Endothelial cell of umbilical vein (primary cell): ENCODE data around the gene STAB2. TPM values are rescaled to one million over a fixed set of nuclear protein-coding genes. Genes with fewer than 3 reads are reported as not detected.

Experiments used
- BruUV-seq: library from RNA; stranded (reverse); fragments of 400-500 nt; replicated peaks from 2 replicates; lab custom pipeline; 2021; lab: Mats Ljungman, UMichigan
- CTCF ChIA-PET: fragments of 300-600, 350-600 bp; sonication (Branson Sonifier 250); formaldehyde crosslinking; loops from one replicate; lab custom pipeline; 2021; ENCODE audit warnings: antibody characterized with exemption, inconsistent platforms; lab: Charles Lee
- POLR2A ChIA-PET: fragments of 300-600, 350-600 bp; sonication (Branson Sonifier 250); formaldehyde crosslinking; loops from one replicate; lab custom pipeline; 2021; ENCODE audit warnings: antibody characterized with exemption, inconsistent platforms; lab: Charles Lee
- DNase-seq: peaks from one replicate; pipeline ENCODE4 v3.0.0-alpha.2; 2011; ENCODE audit warnings: low read depth, low spot score
- FAIRE-seq: peaks from 2 replicates; lab custom pipeline; 2011; peaks lifted over from hg19 to GRCh38; lab: Jason Lieb, UNC
- H2AFZ ChIP-seq: 2 replicates; pipeline ENCODE4 v1.6.0; 2012; ENCODE audit warnings: low read depth, low read length, control low read depth, inconsistent platforms
- H3K27ac ChIP-seq: 2 replicates; pipeline ENCODE4 v1.5.1; 2011; ENCODE audit warnings: low read depth, mild to moderate bottlenecking, control low read depth, low read length, moderate library complexity; ENCODE audit not compliant: insufficient read depth
- H3K27me3 ChIP-seq, 2 experiments: 2 replicates each; pipeline versions ENCODE4 v1.6.0 to v1.6.1; 2011; ENCODE audit warnings: low read length in 2 of 2, mixed read lengths in 1 of 2; ENCODE audit not compliant: control insufficient read depth in 2 of 2, insufficient read depth in 2 of 2
- H3K36me3 ChIP-seq, 2 experiments: 2 replicates in 1 of 2; 3 replicates in 1 of 2; pipeline ENCODE4 v1.5.1; 2011; ENCODE audit warnings: low read length in 2 of 2, mild to moderate bottlenecking in 1 of 2, moderate library complexity in 1 of 2; ENCODE audit not compliant: control insufficient read depth in 2 of 2, insufficient read depth in 2 of 2; ENCODE audit errors: extremely low read depth in 1 of 2
- H3K4me1 ChIP-seq: 3 replicates; pipeline ENCODE4 v1.5.1; 2011; ENCODE audit warnings: mild to moderate bottlenecking, low read length; ENCODE audit not compliant: control insufficient read depth, insufficient read depth; ENCODE audit errors: extremely low read depth
- H3K4me2 ChIP-seq: 2 replicates; pipeline ENCODE4 v1.6.1; 2011; ENCODE audit warnings: low read length, control low read depth, mixed read lengths; ENCODE audit not compliant: insufficient read depth
- H3K4me3 ChIP-seq, 3 experiments: fragments of 200-600 bp in 1 of 3; sonication (generic), shearing (Covaris generic) in 1 of 3; replicated peaks in 1 of 3; 2 replicates each; pipeline ENCODE4 v1.5.1; 2011 to 2016; ENCODE audit warnings: control low read depth in 3 of 3, low read length in 3 of 3, mild to moderate bottlenecking in 2 of 3, inconsistent platforms in 1 of 3, low read depth in 1 of 3, moderate library complexity in 1 of 3; ENCODE audit not compliant: insufficient read depth in 1 of 3
- H3K79me2 ChIP-seq: 2 replicates; pipeline ENCODE4 v1.6.0; 2012; ENCODE audit warnings: low read length, inconsistent platforms; ENCODE audit not compliant: control insufficient read depth, insufficient read depth
- H3K9ac ChIP-seq: replicated peaks from 2 replicates; pipeline ENCODE3; 2011; ENCODE audit warnings: low read length, control low read depth; ENCODE audit not compliant: insufficient read depth; ENCODE audit errors: extremely low read depth
- H3K9me1 ChIP-seq: replicated peaks from 3 replicates; pipeline ENCODE4 v1.6.0; 2011; ENCODE audit warnings: mild to moderate bottlenecking, low read length; ENCODE audit not compliant: control insufficient read depth, insufficient read depth; ENCODE audit errors: extremely low read depth
- H3K9me3 ChIP-seq: replicated peaks from 2 replicates; pipeline ENCODE4 v1.5.1; 2012; ENCODE audit warnings: low read length, inconsistent platforms; ENCODE audit not compliant: control insufficient read depth, insufficient read depth
- H4K20me1 ChIP-seq: replicated peaks from 2 replicates; pipeline ENCODE3; 2011; ENCODE audit warnings: mild to moderate bottlenecking, low read length; ENCODE audit not compliant: control insufficient read depth, insufficient read depth; ENCODE audit errors: extremely low read depth
- EZH2 ChIP-seq: IDR thresholded peaks from 2 replicates; pipeline ENCODE4 v1.6.1; 2012; ENCODE audit warnings: borderline replicate concordance, low read depth, mild to moderate bottlenecking, moderate library complexity, low read length, inconsistent platforms; ENCODE audit not compliant: severe bottlenecking
- FOS ChIP-seq: IDR thresholded peaks from 2 replicates; pipeline ENCODE4 v1.6.1; 2011; ENCODE audit warnings: mild to moderate bottlenecking, low read length, moderate library complexity, borderline replicate concordance; ENCODE audit not compliant: insufficient read depth
- GATA2 ChIP-seq: IDR thresholded peaks from 2 replicates; pipeline ENCODE4 v1.7.0; 2011; ENCODE audit warnings: low read depth, mild to moderate bottlenecking, moderate library complexity, mixed read lengths, low read length; ENCODE audit not compliant: insufficient read length, insufficient read depth
- JUN ChIP-seq: IDR thresholded peaks from 2 replicates; pipeline ENCODE4 v1.6.1; 2011; ENCODE audit warnings: borderline replicate concordance, low read depth; ENCODE audit not compliant: insufficient read length, insufficient read depth
- MYC ChIP-seq: IDR thresholded peaks from one replicate; pipeline ENCODE4 v1.6.1; 2011; ENCODE audit warnings: mild to moderate bottlenecking, low read depth, low read length
- POLR2A ChIP-seq: IDR thresholded peaks from 2 replicates; pipeline ENCODE4 v1.6.1; 2012; ENCODE audit warnings: low read depth, mild to moderate bottlenecking, control low read depth, low read length
- POLR2AphosphoS5 ChIP-seq: IDR thresholded peaks from 2 replicates; pipeline ENCODE4 v1.6.1; 2012; ENCODE audit warnings: low read depth, mild to moderate bottlenecking, control low read depth, low read length, moderate library complexity; ENCODE audit not compliant: insufficient read depth
- dilution Hi-C: fragments of 300-500 bp; cut with MboI; formaldehyde crosslinking; loops from one replicate; pipeline ENCODE4 v1.15.0; 2019; ENCODE audit warnings: low sequenced_read_pairs; ENCODE audit not compliant: extremely low pct_ligation_motif_present
- intact Hi-C: fragments of 100-400 bp; cut with micrococcal nuclease; formaldehyde crosslinking; loops from one replicate; pipeline ENCODE4 v1.10.0; 2022
- polyA plus RNA-seq, 4 experiments: library from polyadenylated mRNA; depleted of rRNA in 3 of 4; stranded (reverse) in 3 of 4; unstranded in 1 of 4; fragments of >200 nt; gene quantifications; 2 replicates each; pipeline versions ENCODE4 v1.2.1 to v1.2.3, GENCODE V29; 2011 to 2012; ENCODE audit warnings: missing spikeins in 1 of 4
- total RNA-seq: library from RNA; stranded (reverse); gene quantifications from 2 replicates; pipeline ENCODE4 v1.2.3, GENCODE V29; 2021
- TF ChIP-seq, protein P1 (sequence below), 2 donors: IDR thresholded peaks; 1 replicate in 1 of 2; 2 replicates in 1 of 2; pipeline ENCODE4 v1.5.1; 2011; ENCODE audit warnings: low read length in 2 of 2, mild to moderate bottlenecking in 2 of 2, moderate library complexity in 2 of 2, control low read depth in 1 of 2, inconsistent platforms in 1 of 2, low read depth in 1 of 2; ENCODE audit not compliant: insufficient read depth in 1 of 2; ENCODE audit errors: extremely low read depth in 1 of 2
- TF ChIP-seq, protein P2 (sequence below): IDR thresholded peaks from 2 replicates; pipeline ENCODE4 v1.6.1; 2011; ENCODE audit not compliant: insufficient read depth, insufficient read length

The STAB2 gene
- total and polyA plus RNA-seq, 2 donors (not counting 3 experiments of a cell fraction or from before 2014, with no cell fraction given), result 0.01 TPM; not detected in 1

DNA sequence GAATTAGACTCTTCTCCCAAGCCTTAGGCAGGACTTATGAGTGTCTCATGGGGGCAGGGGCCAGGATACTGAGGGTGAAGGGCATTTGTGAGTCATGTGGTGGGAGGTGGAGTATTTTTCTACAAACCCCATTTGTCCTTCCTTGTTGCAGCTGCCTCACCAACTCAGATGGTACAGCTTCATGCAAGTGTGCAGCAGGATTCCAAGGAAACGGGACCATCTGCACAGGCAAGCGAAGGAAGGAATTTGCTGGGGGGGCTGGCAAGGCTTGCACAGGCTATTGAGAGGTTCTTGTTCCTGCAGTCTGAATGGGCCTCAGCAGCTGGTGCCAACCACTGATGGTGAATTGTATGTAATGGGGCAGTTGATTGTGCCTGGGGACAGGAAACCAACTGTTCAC is 125.1 kb downstream of the STAB2 start:
- Histone ChIP-seq H3K79me2 (no peaks in the 10 kb centered on the region), H3K27ac (no peak overlapping the region), H3K36me3 (no peaks in the 10 kb centered on the region), H3K4me1 (no peaks in the 10 kb centered on the region), H4K20me1 (no peaks in the 10 kb centered on the region), H3K27me3 (no peaks in the 10 kb centered on the region), H3K9ac (no peak overlapping the region), H3K4me2 (no peak overlapping the region), H3K9me1 (no peaks in the 10 kb centered on the region), H3K4me3 (no peak overlapping the region), H2AFZ (no peak overlapping the region), H3K9me3 (no peaks in the 10 kb centered on the region)
- DNase-seq (no peak), FAIRE-seq (no peak)
- no peak for TF ChIP-seq FOS
- TF ChIP-seq MYC, result no peak
- TF ChIP-seq JUN, result no peak
- no peak for TF ChIP-seq POLR2A
- TF ChIP-seq, protein P1, sequence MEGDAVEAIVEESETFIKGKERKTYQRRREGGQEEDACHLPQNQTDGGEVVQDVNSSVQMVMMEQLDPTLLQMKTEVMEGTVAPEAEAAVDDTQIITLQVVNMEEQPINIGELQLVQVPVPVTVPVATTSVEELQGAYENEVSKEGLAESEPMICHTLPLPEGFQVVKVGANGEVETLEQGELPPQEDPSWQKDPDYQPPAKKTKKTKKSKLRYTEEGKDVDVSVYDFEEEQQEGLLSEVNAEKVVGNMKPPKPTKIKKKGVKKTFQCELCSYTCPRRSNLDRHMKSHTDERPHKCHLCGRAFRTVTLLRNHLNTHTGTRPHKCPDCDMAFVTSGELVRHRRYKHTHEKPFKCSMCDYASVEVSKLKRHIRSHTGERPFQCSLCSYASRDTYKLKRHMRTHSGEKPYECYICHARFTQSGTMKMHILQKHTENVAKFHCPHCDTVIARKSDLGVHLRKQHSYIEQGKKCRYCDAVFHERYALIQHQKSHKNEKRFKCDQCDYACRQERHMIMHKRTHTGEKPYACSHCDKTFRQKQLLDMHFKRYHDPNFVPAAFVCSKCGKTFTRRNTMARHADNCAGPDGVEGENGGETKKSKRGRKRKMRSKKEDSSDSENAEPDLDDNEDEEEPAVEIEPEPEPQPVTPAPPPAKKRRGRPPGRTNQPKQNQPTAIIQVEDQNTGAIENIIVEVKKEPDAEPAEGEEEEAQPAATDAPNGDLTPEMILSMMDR (IDR thresholded peaks at IDR 0.05; ENCODE audit: extremely low read depth in 1 of 2, insufficient read depth in 1 of 2, low read depth in 1 of 2, low read length in 2 of 2), result no peak
- TF ChIP-seq, protein P2, sequence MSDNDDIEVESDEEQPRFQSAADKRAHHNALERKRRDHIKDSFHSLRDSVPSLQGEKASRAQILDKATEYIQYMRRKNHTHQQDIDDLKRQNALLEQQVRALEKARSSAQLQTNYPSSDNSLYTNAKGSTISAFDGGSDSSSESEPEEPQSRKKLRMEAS, result no peak
- TF ChIP-seq EZH2, result no peak
- TF ChIP-seq POLR2AphosphoS5, result no peak
- no peak for TF ChIP-seq GATA2
- BruUV-seq, result no TSS peak
- dilution Hi-C loops, result no loop called here
- ChIA-PET POLR2A (no interaction called here), CTCF (no interaction called here)
- intact Hi-C loops, result no loop called here
